RWPE1 (cell line): ENCODE data around the gene TSHZ2.
A peak's percentile ranks its signal among the peaks of the same experiment; 100 is the strongest.

Source experiments
- CTCF ChIA-PET: fragments of 350-600 bp; sonication (Branson Sonifier 250); formaldehyde crosslinking; extraction: SDS; loops from one replicate; lab custom pipeline; 2021; lab: Yijun Ruan, JAX
- POLR2A ChIA-PET: fragments of 400-600 bp; formaldehyde crosslinking; extraction: SDS; loops from one replicate; lab custom pipeline; 2020; ENCODE audit warnings: antibody characterized with exemption; ENCODE audit not compliant: low non-redundant PET; lab: Yijun Ruan, JAX
- DNase-seq: peaks from one replicate; pipeline ENCODE4 v3.0.0; 2012; ENCODE audit warnings: low spot score
- H3K27ac ChIP-seq: fragments of 450-650 bp; 2 replicates; pipeline ENCODE4 v1.5.1; 2017
- TF ChIP-seq, protein P1 (sequence below): fragments of 450-650 bp; conservative IDR thresholded peaks from 2 replicates; pipeline ENCODE4 v1.5.1; 2017; ENCODE audit warnings: low read depth, mild to moderate bottlenecking

TSHZ2 gene

DNA sequence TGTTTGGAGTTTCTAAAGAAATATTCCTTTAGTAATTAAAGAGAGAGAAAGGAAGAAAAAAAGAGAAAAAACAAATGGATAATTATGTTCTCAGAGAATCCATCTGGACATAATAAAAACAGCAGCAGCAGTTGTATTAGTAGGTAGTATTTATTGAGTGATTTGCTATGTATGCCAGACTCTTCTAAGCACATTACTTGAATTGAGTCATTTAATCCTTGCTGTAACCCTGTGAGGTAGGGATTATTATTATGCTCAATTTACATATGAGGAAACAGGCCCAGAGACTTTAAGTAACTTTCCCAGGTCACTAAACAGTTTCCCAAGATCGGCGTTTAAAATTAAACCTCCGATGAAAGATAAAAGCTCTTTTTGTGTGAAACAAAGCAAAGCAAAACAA is 238.8 kb downstream of the TSHZ2 start:
- POLR2A ChIA-PET = no interaction called here
- CTCF ChIA-PET = interaction anchor here (0.8 kb wide), 1 partner anchor 38 kb away, joined by 3 read pairs; no protein-coding TSS in a partner anchor

DNA sequence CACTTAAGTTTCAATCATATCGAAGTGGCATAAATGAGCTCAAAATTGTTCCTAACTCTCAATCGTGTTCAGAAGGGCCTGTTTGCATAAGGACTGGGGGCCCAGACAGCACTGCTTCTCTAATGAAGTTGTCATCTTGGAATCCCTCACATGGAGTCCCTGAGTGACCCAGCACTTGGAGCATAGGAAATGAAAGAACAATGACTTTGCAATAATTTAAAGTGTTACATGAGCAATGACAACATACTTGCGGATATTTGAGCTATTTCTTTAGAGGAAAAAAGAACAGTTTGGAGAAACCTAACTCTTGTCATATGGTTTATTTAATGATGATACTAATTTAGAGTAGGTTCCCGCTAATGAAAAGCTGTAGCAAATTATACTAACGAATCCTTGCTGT is 239.9 kb downstream of the TSHZ2 start:
- ChIA-PET POLR2A (no interaction called here), CTCF (interaction anchor here (0.6 to 0.7 kb wide), 2 partner anchors 28 to 900 kb away, joined by 3 to 4 read pairs; no protein-coding TSS in a partner anchor)
- no peak for DNase-seq
- H3K27ac ChIP-seq = no peak overlapping the region
- TF ChIP-seq, protein P1, sequence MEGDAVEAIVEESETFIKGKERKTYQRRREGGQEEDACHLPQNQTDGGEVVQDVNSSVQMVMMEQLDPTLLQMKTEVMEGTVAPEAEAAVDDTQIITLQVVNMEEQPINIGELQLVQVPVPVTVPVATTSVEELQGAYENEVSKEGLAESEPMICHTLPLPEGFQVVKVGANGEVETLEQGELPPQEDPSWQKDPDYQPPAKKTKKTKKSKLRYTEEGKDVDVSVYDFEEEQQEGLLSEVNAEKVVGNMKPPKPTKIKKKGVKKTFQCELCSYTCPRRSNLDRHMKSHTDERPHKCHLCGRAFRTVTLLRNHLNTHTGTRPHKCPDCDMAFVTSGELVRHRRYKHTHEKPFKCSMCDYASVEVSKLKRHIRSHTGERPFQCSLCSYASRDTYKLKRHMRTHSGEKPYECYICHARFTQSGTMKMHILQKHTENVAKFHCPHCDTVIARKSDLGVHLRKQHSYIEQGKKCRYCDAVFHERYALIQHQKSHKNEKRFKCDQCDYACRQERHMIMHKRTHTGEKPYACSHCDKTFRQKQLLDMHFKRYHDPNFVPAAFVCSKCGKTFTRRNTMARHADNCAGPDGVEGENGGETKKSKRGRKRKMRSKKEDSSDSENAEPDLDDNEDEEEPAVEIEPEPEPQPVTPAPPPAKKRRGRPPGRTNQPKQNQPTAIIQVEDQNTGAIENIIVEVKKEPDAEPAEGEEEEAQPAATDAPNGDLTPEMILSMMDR = no peak

More for the DNA sequence above, 238.8 kb downstream of the TSHZ2 start:
- H3K27ac ChIP-seq = no peak overlapping the region
- DNase-seq = no peak
- TF ChIP-seq, protein P1 = no peak

DNA sequence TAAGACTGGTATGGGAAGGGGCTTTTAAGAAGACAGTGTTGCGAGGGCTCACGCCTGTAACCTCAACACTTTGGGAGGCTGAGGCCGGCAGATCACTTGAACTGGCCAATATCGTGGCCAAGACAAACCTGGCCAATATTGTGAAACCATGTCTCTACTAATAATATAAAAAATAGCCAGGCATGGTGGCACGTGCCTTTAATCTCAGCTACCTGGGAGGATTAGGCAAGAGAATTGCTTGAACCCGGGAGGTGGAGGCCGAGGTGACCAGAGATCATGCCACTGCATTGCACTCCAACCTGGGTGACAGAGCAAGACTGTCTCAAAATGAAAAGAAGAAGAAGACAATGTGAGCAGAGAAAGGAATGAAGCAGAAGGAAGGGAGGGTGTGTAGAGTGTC is 242.2 kb downstream of the TSHZ2 start:
- no peak overlapping the region for H3K27ac ChIP-seq
- ChIA-PET CTCF (interaction anchor here (1.5 kb wide), 1 partner anchor 467 kb away, joined by 9 read pairs; no protein-coding TSS in a partner anchor), POLR2A (no interaction called here)
- TF ChIP-seq, protein P1 = no peak
- DNase-seq = no peak

DNA sequence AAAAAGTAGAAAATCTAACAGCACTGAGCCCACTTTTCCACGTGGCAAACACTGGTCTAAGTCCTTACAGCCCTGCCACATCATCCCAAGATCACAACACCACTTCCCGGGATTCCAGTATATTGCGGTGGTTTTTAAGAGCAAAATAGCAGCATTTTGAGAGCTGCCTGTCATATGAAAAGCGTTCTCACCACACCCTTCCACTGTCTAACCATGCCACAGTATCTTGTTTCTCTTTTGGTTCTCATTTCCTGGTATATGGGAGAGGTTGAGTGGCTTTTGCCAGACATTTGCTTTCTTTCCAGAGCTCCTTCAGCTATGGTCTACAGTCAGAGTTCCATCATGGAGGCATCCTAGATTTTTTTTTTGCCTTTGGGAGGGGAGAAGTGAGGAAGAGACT is 243.0 kb downstream of the TSHZ2 start:
- TF ChIP-seq, protein P1 = no peak
- ChIA-PET POLR2A (no interaction called here), CTCF (interaction anchor here (0.7 to 1.8 kb wide), 4 partner anchors 221 to 909 kb away, joined by 3 to 9 read pairs (median 5); no protein-coding TSS in a partner anchor)
- no peak for DNase-seq
- H3K27ac ChIP-seq = no peak overlapping the region

DNA sequence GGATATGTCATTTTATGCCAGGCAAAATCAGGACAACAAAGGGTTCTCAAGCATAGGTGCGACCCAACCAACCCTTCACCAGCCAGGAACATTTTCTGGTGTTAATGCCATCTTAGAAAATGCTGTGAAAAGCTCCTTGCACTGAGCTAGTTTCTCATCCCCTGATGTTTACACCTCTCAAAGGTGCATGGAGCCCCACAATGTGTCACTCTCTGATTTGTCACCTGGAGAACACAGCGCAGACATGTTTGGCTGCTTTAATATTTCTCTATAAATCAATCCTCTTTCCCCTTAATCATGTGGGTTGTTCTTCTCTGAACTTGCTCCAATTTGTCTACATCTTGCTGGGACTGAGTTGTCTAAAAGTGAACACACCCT is 244.3 kb downstream of the TSHZ2 start:
- TF ChIP-seq, protein P1 = no peak
- ChIA-PET POLR2A (no interaction called here), CTCF (interaction anchor here (0.6 to 1.8 kb wide), 27 partner anchors 11 to 981 kb away, joined by 3 to 10 read pairs (median 4); no protein-coding TSS in a partner anchor)
- no peak for DNase-seq
- peak overlapping the region; percentile 42 for H3K27ac ChIP-seq

DNA sequence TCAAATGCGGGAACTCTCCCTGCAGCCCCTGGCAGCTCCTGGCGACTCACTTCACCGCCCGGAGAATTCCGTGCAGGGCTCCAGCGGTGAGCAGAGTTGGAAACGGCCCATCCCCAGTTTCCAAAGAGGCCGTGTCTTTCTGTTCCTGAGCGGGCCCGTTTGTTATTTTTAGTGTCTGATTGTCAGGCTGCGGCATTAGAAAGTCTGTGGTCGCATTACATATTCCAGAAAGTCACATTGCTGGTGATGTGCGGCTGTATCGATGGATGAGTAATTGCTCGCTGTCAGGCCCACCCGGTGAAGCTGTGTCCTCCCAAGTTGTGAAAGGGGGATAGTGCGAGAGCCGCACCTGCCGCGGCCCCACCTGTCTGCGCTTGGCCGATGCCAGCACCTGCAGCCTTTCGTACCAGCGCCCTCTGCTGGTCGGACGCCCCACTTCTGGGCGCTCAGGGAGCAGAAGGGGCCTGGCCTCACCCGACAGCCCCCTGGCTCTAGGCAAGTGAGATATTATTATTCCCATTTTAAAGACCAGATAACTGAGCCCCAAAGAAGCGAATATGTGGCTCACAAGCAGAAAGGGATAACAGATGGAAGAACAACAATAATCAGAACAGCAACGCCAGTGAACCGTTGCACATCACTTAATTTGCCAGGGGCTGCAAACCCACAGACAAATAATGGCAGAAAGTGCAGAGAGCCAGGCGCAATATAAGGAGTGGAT is 244.9 kb downstream of the TSHZ2 start:
- TF ChIP-seq, protein P1 = peak; percentile 99
- H3K27ac ChIP-seq = peak overlapping the region; percentile 42
- peak; percentile 78 for DNase-seq
- ChIA-PET POLR2A (no interaction called here), CTCF (interaction anchor here (0.6 to 1.8 kb wide), 28 partner anchors 12 to 1416 kb away, joined by 3 to 10 read pairs (median 4); no protein-coding TSS in a partner anchor)
